ENCODE measurements around the gene ADCY3. TPM values are rescaled to one million over a fixed set of nuclear protein-coding genes. Genes with fewer than 3 reads are reported as not detected.
A peak's percentile ranks its signal among the peaks of the same experiment; 100 is the strongest.

The ADCY3 gene
- total RNA-seq, 1 experiment from 2014 or later: 50.3 TPM

DNA sequence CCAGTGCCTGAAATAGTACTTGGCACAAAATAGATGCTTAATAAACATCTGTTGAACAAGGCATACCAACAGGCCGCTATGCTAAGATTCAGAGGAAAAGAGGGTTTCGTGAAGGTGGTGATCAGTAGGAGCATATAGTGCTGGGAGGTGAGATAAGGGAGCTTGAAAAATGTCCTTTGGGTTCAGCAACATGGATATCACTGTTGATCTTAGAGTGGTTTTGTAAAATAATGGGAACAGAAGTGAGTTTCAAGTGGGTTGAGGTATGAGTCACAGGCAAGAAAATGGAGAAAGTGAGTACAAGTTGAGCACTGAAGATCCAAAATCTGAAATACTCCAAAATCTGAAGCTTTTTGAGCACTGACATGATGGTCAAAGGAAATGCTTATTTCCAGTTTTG lies 122.4 kb downstream of the ADCY3 start:
- intact Hi-C loops (cut with micrococcal nuclease): loop anchor here (10.0 kb wide), 1 partner anchor 183 kb away; no protein-coding TSS in a partner anchor
- H3K4me1 Mint-ChIP-seq (ENCODE audit: insufficient read depth, unreplicated experiment): peaks cover 22% of the 10 kb centered on the region
- POLR2A ChIA-PET: no interaction called here
- no peaks in the 10 kb centered on the region for H3K27me3 Mint-ChIP-seq (ENCODE audit: insufficient read depth, unreplicated experiment)
- no peak for DNase-seq (ENCODE audit: unreplicated experiment)
- H3K9me3 Mint-ChIP-seq (ENCODE audit: unreplicated experiment): no peaks in the 10 kb centered on the region
- no peak overlapping the region for H3K4me3 Mint-ChIP-seq (ENCODE audit: unreplicated experiment)
- TF ChIP-seq, protein P1, sequence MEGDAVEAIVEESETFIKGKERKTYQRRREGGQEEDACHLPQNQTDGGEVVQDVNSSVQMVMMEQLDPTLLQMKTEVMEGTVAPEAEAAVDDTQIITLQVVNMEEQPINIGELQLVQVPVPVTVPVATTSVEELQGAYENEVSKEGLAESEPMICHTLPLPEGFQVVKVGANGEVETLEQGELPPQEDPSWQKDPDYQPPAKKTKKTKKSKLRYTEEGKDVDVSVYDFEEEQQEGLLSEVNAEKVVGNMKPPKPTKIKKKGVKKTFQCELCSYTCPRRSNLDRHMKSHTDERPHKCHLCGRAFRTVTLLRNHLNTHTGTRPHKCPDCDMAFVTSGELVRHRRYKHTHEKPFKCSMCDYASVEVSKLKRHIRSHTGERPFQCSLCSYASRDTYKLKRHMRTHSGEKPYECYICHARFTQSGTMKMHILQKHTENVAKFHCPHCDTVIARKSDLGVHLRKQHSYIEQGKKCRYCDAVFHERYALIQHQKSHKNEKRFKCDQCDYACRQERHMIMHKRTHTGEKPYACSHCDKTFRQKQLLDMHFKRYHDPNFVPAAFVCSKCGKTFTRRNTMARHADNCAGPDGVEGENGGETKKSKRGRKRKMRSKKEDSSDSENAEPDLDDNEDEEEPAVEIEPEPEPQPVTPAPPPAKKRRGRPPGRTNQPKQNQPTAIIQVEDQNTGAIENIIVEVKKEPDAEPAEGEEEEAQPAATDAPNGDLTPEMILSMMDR (IDR thresholded peaks at IDR 0.05; ENCODE audit: unreplicated experiment): no peak
- no TSS peak for BruUV-seq (replicated peaks)
- CTCF ChIA-PET: interaction anchor here (0.6 to 1.0 kb wide), 2 partner anchors 111 to 387 kb away, joined by 3 to 4 read pairs; no protein-coding TSS in a partner anchor
- peak overlapping the region; percentile 3 for H3K27ac Mint-ChIP-seq (ENCODE audit: low read depth, unreplicated experiment)
- peaks cover 30% of the 10 kb centered on the region for H3K36me3 Mint-ChIP-seq (ENCODE audit: insufficient read depth, unreplicated experiment)

DNA sequence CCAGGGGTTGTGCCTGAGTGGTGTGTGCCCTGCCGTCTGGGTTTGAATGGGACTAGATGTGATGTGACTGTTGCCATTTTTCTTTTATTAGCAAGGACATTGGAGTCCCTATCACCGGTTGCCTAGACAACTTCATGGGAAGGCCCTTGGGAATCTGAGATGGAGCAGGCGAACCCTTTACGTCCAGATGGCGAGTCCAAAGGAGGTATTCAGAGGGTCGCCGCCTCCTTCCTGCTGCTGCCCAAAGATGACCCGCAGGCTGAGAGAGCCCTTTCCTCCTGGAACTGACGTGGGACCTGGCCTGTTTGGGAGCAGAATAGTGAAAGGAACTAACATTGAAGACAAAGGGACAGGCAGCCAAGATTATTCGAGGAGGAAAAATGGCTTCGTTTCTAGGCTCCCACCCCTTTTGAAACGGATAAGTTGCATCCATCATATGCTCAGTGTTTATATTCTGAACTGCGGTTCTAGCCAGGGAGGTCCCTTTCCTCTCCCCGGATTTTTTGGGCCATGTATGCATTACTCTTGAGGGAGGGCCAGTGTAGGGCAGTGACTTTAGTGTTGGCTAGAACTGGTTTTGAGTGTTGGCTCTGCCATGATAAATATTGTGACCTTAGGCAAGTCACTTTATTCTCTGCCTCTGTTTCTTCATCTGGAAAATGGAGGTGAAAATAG lies 126.1 kb downstream of the ADCY3 start:
- POLR2A ChIA-PET: interaction anchor here (1.1 to 1.8 kb wide), 4 partner anchors 15 to 717 kb away, joined by 4 to 8 read pairs (median 6); partner anchors contain the start of gene SF3B6
- BruUV-seq (replicated peaks): TSS peak; percentile 74

DNA sequence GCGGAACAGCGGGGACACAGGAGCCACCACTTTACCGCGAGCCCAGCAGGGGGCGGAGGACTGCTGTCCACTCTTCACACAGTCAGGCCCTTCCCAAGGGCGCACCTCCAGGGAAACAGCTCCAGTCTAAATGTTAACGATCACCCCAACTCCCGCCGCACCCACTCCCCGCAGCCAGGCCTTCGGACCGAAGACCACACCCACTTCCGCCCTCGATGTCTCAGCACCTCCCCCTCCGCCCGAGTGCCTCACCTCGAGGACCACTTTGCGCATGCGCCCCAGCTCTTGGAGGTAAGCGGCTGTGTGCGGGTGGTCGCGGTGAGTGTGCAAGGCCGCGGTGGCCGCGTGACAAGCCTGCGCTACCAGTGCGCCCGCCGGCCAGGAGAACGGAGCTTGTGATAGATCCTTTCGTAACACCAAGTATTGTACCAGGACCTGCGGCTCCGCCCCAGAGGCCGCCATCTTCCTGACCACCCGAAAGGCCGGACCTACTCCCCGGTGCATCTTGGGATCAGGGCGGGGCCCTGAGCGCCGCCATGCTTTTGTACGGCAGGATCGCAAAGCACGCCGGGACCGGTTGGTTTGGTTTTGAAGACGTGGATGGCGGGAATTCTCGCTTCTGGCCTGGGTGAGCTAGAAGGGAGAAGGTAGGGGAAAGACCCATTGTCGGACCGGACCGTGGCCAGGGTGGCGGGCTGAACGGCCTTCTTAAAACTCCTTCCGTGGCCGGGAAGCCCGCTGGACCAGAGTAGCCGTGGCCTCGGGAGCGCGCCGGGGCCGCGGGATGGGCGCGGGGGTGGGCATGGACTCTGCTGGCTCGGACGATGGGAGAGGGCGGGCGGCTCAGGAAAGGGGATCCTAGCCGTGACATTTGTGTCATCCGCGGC lies 126.9 kb downstream of the ADCY3 start, which contains the start of the genes CENPO and PTRHD1:
TSS of gene CENPO (plus strand) at position 552 of the 887 bp plus-strand sequence. CDS start 495 bp downstream, outside the sequence.
TSS of gene PTRHD1 (minus strand) at position 518 of the 887 bp plus-strand sequence. CDS start at position 504, 14 bp downstream.
- CTCF ChIA-PET: interaction anchor here (0.5 to 3.7 kb wide), 20 partner anchors 10 to 807 kb away, joined by 3 to 17 read pairs (median 3); no protein-coding TSS in a partner anchor
- POLR2A ChIA-PET: interaction anchor here (0.6 to 1.8 kb wide), 15 partner anchors 13 to 717 kb away, joined by 3 to 8 read pairs (median 4); partner anchors contain the start of gene SF3B6
- peaks cover 32% of the 10 kb centered on the region for H3K4me1 Mint-ChIP-seq (ENCODE audit: insufficient read depth, unreplicated experiment)
- intact Hi-C loops (cut with micrococcal nuclease): loop anchor here (1.0 to 10.0 kb wide), 3 partner anchors 34 to 301 kb away; partner anchors contain the start of gene NCOA1
- peak; percentile 96 for DNase-seq (ENCODE audit: unreplicated experiment)
- peak within 1 kb of the TSS; percentile 95 for H3K27ac Mint-ChIP-seq (ENCODE audit: low read depth, unreplicated experiment)
- TF ChIP-seq, protein P1 (IDR thresholded peaks at IDR 0.05; ENCODE audit: unreplicated experiment): peak; percentile 64
- peak within 1 kb of the TSS; percentile 90 for H3K4me3 Mint-ChIP-seq (ENCODE audit: unreplicated experiment)
- no peaks in the 10 kb centered on the region for H3K27me3 Mint-ChIP-seq (ENCODE audit: insufficient read depth, unreplicated experiment)
- H3K9me3 Mint-ChIP-seq (ENCODE audit: unreplicated experiment): no peaks in the 10 kb centered on the region
- H3K36me3 Mint-ChIP-seq (ENCODE audit: insufficient read depth, unreplicated experiment): peaks cover 16% of the 10 kb centered on the region
- no TSS peak for BruUV-seq (replicated peaks)

More for the DNA sequence above, 126.1 kb downstream of the ADCY3 start:
- no peaks in the 10 kb centered on the region for H3K27me3 Mint-ChIP-seq (ENCODE audit: insufficient read depth, unreplicated experiment)
- H3K4me1 Mint-ChIP-seq (ENCODE audit: insufficient read depth, unreplicated experiment): peaks cover 32% of the 10 kb centered on the region
- CTCF ChIA-PET: interaction anchor here (0.6 to 3.7 kb wide), 6 partner anchors 10 to 392 kb away, joined by 3 to 17 read pairs (median 4); no protein-coding TSS in a partner anchor
- TF ChIP-seq, protein P1 (IDR thresholded peaks at IDR 0.05; ENCODE audit: unreplicated experiment): no peak
- no peaks in the 10 kb centered on the region for H3K9me3 Mint-ChIP-seq (ENCODE audit: unreplicated experiment)
- H3K4me3 Mint-ChIP-seq (ENCODE audit: unreplicated experiment): peak overlapping the region; percentile 90
- intact Hi-C loops (cut with micrococcal nuclease): loop anchor here (5.0 to 10.0 kb wide), 2 partner anchors 179 to 302 kb away; partner anchors contain the start of gene NCOA1
- H3K36me3 Mint-ChIP-seq (ENCODE audit: insufficient read depth, unreplicated experiment): peaks cover 22% of the 10 kb centered on the region
- peak overlapping the region; percentile 95 for H3K27ac Mint-ChIP-seq (ENCODE audit: low read depth, unreplicated experiment)
- no peak for DNase-seq (ENCODE audit: unreplicated experiment)
